GM21825 (cell line): ENCODE measurements around the gene GALNT15.

ENCODE experiments used
- ATAC-seq: cut with Tn5 transposase; IDR thresholded peaks from one replicate; pipeline ENCODE4 v1.9.1; 2021; ENCODE audit warnings: mild to moderate bottlenecking, moderate library complexity; ENCODE audit not compliant: unreplicated experiment

The GALNT15 gene

GRCh38 chr3:16174389-16174788 is at the start of gene GALNT15:
TSS of gene GALNT15 (plus strand) at chr3:16174680. CDS start at chr3:16175152, 472 bp downstream.
- no peak for ATAC-seq

- ATAC-seq = no peak
Observed at GRCh38 chr3:16126634-16127033, 47.8 kb upstream of the GALNT15 start.

- ATAC-seq = no peak
Observed at GRCh38 chr3:16127249-16127648, 47.2 kb upstream of the GALNT15 start.

GRCh38 chr3:16130066-16130465 is 44.4 kb upstream of the GALNT15 start:
- no peak for ATAC-seq

- ATAC-seq = no peak
Observed at GRCh38 chr3:16132190-16132589, 42.3 kb upstream of the GALNT15 start.

- no peak for ATAC-seq
Observed at GRCh38 chr3:16132928-16133327, 41.6 kb upstream of the GALNT15 start.

GRCh38 chr3:16134173-16134928 is 40.1 kb upstream of the GALNT15 start:
- ATAC-seq = no peak

GRCh38 chr3:16136055-16136454 is 38.4 kb upstream of the GALNT15 start:
- no peak for ATAC-seq

GRCh38 chr3:16137044-16137443 is 37.4 kb upstream of the GALNT15 start:
- no peak for ATAC-seq

GRCh38 chr3:16137977-16138376 is 36.5 kb upstream of the GALNT15 start:
- no peak for ATAC-seq

- no peak for ATAC-seq
Observed at GRCh38 chr3:16140116-16140893, 34.2 kb upstream of the GALNT15 start.

- no peak for ATAC-seq
Observed at GRCh38 chr3:16140894-16141285, 33.6 kb upstream of the GALNT15 start.

- no peak for ATAC-seq
Observed at GRCh38 chr3:16142350-16143025, 32.0 kb upstream of the GALNT15 start.

- ATAC-seq = no peak
Observed at GRCh38 chr3:16143861-16144447, 30.5 kb upstream of the GALNT15 start.

- ATAC-seq = no peak
Observed at GRCh38 chr3:16145176-16145575, 29.3 kb upstream of the GALNT15 start.

- ATAC-seq = peak; percentile 69
Observed at GRCh38 chr3:16146015-16146730, 28.3 kb upstream of the GALNT15 start.

GRCh38 chr3:16147220-16147994 is 27.1 kb upstream of the GALNT15 start:
- ATAC-seq = no peak

- no peak for ATAC-seq
Observed at GRCh38 chr3:16148213-16148612, 26.3 kb upstream of the GALNT15 start.

- ATAC-seq = no peak
Observed at GRCh38 chr3:16148783-16149182, 25.7 kb upstream of the GALNT15 start.

GRCh38 chr3:16150285-16150684 is 24.2 kb upstream of the GALNT15 start:
- no peak for ATAC-seq
